ENCODE results near the gene PLD1.

DNA sequence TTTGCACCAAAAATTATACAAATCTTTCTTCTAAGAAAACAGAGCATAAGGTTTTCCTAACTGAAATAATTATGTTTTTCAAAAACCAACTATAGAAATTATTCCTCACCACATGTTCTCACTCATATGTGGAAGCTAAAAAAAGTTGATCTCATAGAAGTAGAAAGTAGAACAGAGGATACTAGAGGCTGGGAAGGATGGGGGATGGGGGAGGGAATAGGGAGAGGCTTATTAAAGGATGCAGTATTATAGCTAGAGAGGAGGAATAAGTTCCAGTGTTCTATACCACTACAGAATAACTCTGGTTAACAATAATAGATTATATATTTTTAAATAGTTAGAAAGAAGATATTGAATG lies 20.2 kb upstream of the PLD1 start:
- TF ChIP-seq, protein P1, sequence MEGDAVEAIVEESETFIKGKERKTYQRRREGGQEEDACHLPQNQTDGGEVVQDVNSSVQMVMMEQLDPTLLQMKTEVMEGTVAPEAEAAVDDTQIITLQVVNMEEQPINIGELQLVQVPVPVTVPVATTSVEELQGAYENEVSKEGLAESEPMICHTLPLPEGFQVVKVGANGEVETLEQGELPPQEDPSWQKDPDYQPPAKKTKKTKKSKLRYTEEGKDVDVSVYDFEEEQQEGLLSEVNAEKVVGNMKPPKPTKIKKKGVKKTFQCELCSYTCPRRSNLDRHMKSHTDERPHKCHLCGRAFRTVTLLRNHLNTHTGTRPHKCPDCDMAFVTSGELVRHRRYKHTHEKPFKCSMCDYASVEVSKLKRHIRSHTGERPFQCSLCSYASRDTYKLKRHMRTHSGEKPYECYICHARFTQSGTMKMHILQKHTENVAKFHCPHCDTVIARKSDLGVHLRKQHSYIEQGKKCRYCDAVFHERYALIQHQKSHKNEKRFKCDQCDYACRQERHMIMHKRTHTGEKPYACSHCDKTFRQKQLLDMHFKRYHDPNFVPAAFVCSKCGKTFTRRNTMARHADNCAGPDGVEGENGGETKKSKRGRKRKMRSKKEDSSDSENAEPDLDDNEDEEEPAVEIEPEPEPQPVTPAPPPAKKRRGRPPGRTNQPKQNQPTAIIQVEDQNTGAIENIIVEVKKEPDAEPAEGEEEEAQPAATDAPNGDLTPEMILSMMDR (IDR thresholded peaks at IDR 0.05) = no peak
- TF ChIP-seq POLR2A (IDR thresholded peaks at IDR 0.05) = no peak

Measured in tibial nerve (tissue), 3 donors.